IMR-90 (cell line): ENCODE measurements around the gene ATG5. TPM values are rescaled to one million over a fixed set of nuclear protein-coding genes. Genes with fewer than 3 reads are reported as not detected.

ENCODE experiments used
- ATAC-seq: fragments of 200-7000 bp; cut with Tn5 transposase; 2 replicates; pipeline ENCODE4 v1.9.1; 2020; ENCODE audit warnings: low read depth, mild to moderate bottlenecking, moderate library complexity
- BruUV-seq: library from RNA; stranded (reverse); fragments of 400-500 nt; replicated peaks from 2 replicates; lab custom pipeline; 2021; lab: Mats Ljungman, UMichigan
- CTCF ChIA-PET: fragments of 300-600 bp; formaldehyde crosslinking; extraction: SDS; loops from one replicate; lab custom pipeline; 2021; ENCODE audit warnings: antibody characterized with exemption; lab: Yijun Ruan, JAX
- POLR2A ChIA-PET: fragments of 300-600 bp; sonication (Branson Sonifier 250); formaldehyde crosslinking; loops from one replicate; lab custom pipeline; 2022; ENCODE audit warnings: antibody characterized with exemption; ENCODE audit not compliant: unreplicated experiment; lab: Charles Lee
- DNase-seq: peaks from one replicate; pipeline ENCODE4 v3.0.0; 2013
- H2AFZ ChIP-seq: replicated peaks from 2 replicates; pipeline ENCODE3; 2013; ENCODE audit warnings: low read length, mild to moderate bottlenecking; ENCODE audit not compliant: poor library complexity
- H2AK5ac ChIP-seq: 2 replicates; pipeline ENCODE4 v1.6.1; 2013; ENCODE audit warnings: low read depth, low read length, inconsistent platforms
- H2AK9ac ChIP-seq: replicated peaks from 2 replicates; pipeline ENCODE3; 2013; ENCODE audit warnings: mild to moderate bottlenecking, low read depth, low read length, moderate library complexity; ENCODE audit not compliant: poor library complexity
- H2BK120ac ChIP-seq: 2 replicates; pipeline ENCODE4 v1.6.1; 2013; ENCODE audit warnings: low read depth, low read length, inconsistent platforms
- H2BK15ac ChIP-seq: 3 replicates; pipeline ENCODE4 v1.6.1; 2013; ENCODE audit warnings: low read depth, low read length, inconsistent platforms
- H2BK20ac ChIP-seq: 2 replicates; pipeline ENCODE4 v1.6.1; 2013; ENCODE audit warnings: low read depth, mild to moderate bottlenecking, inconsistent platforms, low read length, moderate library complexity
- H2BK5ac ChIP-seq: 2 replicates; pipeline ENCODE4 v1.6.1; 2013; ENCODE audit warnings: mild to moderate bottlenecking, low read depth, low read length, inconsistent platforms; ENCODE audit not compliant: poor library complexity, severe bottlenecking
- H3K14ac ChIP-seq: replicated peaks from 2 replicates; pipeline ENCODE4 v1.6.1; 2013; ENCODE audit warnings: low read depth, low read length, inconsistent platforms
- H3K18ac ChIP-seq: 2 replicates; pipeline ENCODE4 v1.6.1; 2013; ENCODE audit warnings: low read depth, low read length, control low read depth
- H3K23ac ChIP-seq: 2 replicates; pipeline ENCODE4 v1.6.1; 2013; ENCODE audit warnings: low read depth, low read length, inconsistent platforms
- H3K27ac ChIP-seq: 2 replicates; pipeline ENCODE4 v1.5.1; 2013; ENCODE audit warnings: mild to moderate bottlenecking, control low read depth, low read length; ENCODE audit not compliant: insufficient read depth
- H3K27me3 ChIP-seq: 2 replicates; pipeline ENCODE4 v1.6.1; 2013; ENCODE audit warnings: low read length; ENCODE audit not compliant: control insufficient read depth, insufficient read depth
- H3K36me3 ChIP-seq: 2 replicates; pipeline ENCODE4 v1.6.1; 2013; ENCODE audit warnings: low read length, mixed read lengths; ENCODE audit not compliant: control insufficient read depth, insufficient read depth
- H3K4ac ChIP-seq: 2 replicates; pipeline ENCODE4 v1.6.1; 2013; ENCODE audit warnings: low read depth, low read length, inconsistent platforms
- H3K4me1 ChIP-seq: 2 replicates; pipeline ENCODE4 v1.6.1; 2013; ENCODE audit warnings: low read length, mixed read lengths; ENCODE audit not compliant: control insufficient read depth, insufficient read depth
- H3K4me2 ChIP-seq: 2 replicates; pipeline ENCODE4 v1.6.1; 2013; ENCODE audit warnings: low read depth, mild to moderate bottlenecking, control low read depth, low read length, moderate library complexity
- H3K4me3 ChIP-seq: 2 replicates; pipeline ENCODE4 v1.5.1; 2013; ENCODE audit warnings: low read depth, mild to moderate bottlenecking, control low read depth, low read length, moderate library complexity; ENCODE audit not compliant: insufficient read depth
- H3K56ac ChIP-seq: 2 replicates; pipeline ENCODE4 v1.6.1; 2013; ENCODE audit warnings: low read length, inconsistent platforms; ENCODE audit not compliant: insufficient read depth; ENCODE audit errors: extremely low read depth
- H3K79me1 ChIP-seq, 2 experiments: 2 replicates each; pipeline ENCODE4 v1.6.1; 2013; ENCODE audit warnings: low read length in 2 of 2, inconsistent platforms in 1 of 2, low read depth in 1 of 2
- H3K9ac ChIP-seq: 2 replicates; pipeline ENCODE4 v1.6.1; 2013; ENCODE audit warnings: low read depth, low read length, control low read depth
- H3K9me1 ChIP-seq: 2 replicates; pipeline ENCODE4 v1.6.1; 2013; ENCODE audit warnings: low read length, inconsistent platforms; ENCODE audit not compliant: insufficient read depth
- H3K9me3 ChIP-seq: 2 replicates; pipeline ENCODE4 v1.6.1; 2013; ENCODE audit warnings: low read length; ENCODE audit not compliant: control insufficient read depth, insufficient read depth
- H4K20me1 ChIP-seq: 2 replicates; pipeline ENCODE4 v1.6.1; 2013; ENCODE audit warnings: low read length, inconsistent platforms; ENCODE audit not compliant: insufficient read depth
- H4K5ac ChIP-seq: 2 replicates; pipeline ENCODE4 v1.6.1; 2013; ENCODE audit warnings: mild to moderate bottlenecking, low read depth, low read length, control low read depth
- H4K8ac ChIP-seq, 2 experiments: 2 replicates each; pipeline ENCODE4 v1.6.1; 2013; ENCODE audit warnings: low read depth in 2 of 2, low read length in 2 of 2, control low read depth in 1 of 2, inconsistent platforms in 1 of 2
- H4K91ac ChIP-seq: 2 replicates; pipeline ENCODE4 v1.6.1; 2013; ENCODE audit warnings: low read depth, low read length, inconsistent platforms; ENCODE audit not compliant: insufficient read depth
- CHD1 ChIP-seq: IDR thresholded peaks from 2 replicates; pipeline ENCODE4 v1.6.1; 2012; ENCODE audit warnings: low read depth, low read length, improper control_type of control experiment
- MAFK ChIP-seq: IDR thresholded peaks from 2 replicates; pipeline ENCODE4 v1.6.1; 2012; ENCODE audit warnings: low read depth, low read length, improper control_type of control experiment
- MAZ ChIP-seq: IDR thresholded peaks from 2 replicates; pipeline ENCODE4 v1.6.1; 2012; ENCODE audit warnings: low read depth, mild to moderate bottlenecking, low read length, improper control_type of control experiment, moderate library complexity, borderline replicate concordance
- RAD21 ChIP-seq: IDR thresholded peaks from 2 replicates; pipeline ENCODE4 v1.6.1; 2012; ENCODE audit warnings: low read length, improper control_type of control experiment
- RCOR1 ChIP-seq: IDR thresholded peaks from 2 replicates; pipeline ENCODE4 v1.6.1; 2012; ENCODE audit warnings: mild to moderate bottlenecking, low read length, improper control_type of control experiment; ENCODE audit not compliant: insufficient replicate concordance
- RFX5 ChIP-seq: IDR thresholded peaks from 2 replicates; pipeline ENCODE4 v1.8.0; 2012; ENCODE audit warnings: low read depth, mild to moderate bottlenecking, low read length, moderate library complexity
- WGBS, 2 experiments: methylation state at CpG; one replicate each; pipeline versions ENCODE4 v1.1.5 to v1.1.7; 2013; ENCODE audit warnings: missing lambda C conversion rate in 2 of 2; ENCODE audit not compliant: insufficient read length in 1 of 2; ENCODE audit errors: extremely low coverage in 2 of 2; 5-methylcytosine and 5-hydroxymethylcytosine counted together
- dilution Hi-C: fragments of 300-500 bp; cut with HindIII; formaldehyde crosslinking; loops from one replicate; pipeline ENCODE4 v1.14.3; 2018; ENCODE audit warnings: low sequenced_read_pairs; ENCODE audit not compliant: unreplicated experiment
- in situ Hi-C: fragments of 300-500 bp; cut with MboI; formaldehyde crosslinking; loops from 3 replicates; pipeline ENCODE4 v1.14.3; 2019; ENCODE audit warnings: low sequenced_read_pairs, inconsistent platforms, mixed read lengths
- intact Hi-C: fragments of 100-400 bp; cut with micrococcal nuclease; formaldehyde crosslinking; loops from 2 replicates; pipeline ENCODE4 v1.10.0; 2022
- polyA plus RNA-seq, 3 experiments: library from polyadenylated mRNA; depleted of rRNA; stranded (reverse); fragments of >200 nt; gene quantifications; 2 replicates each; pipeline ENCODE4 v1.2.3, GENCODE V29; 2012; ENCODE audit warnings: low replicate concordance in 1 of 3
- total RNA-seq: library from RNA; depleted of rRNA; stranded (reverse); fragments of >200 nt; gene quantifications from 2 replicates; pipeline ENCODE4 v1.2.3, GENCODE V29; 2012
- TF ChIP-seq, protein P1 (sequence below): fragments of 150-350 bp; IDR thresholded peaks from 2 replicates; pipeline ENCODE4 v1.6.1; 2016; ENCODE audit warnings: low read depth, mild to moderate bottlenecking, low read length, moderate library complexity, borderline replicate concordance

ATG5 gene
- total and polyA plus RNA-seq, 2 of the 4 experiments (the other 2 are of a cell fraction), result 13.5 to 28.0 TPM

DNA sequence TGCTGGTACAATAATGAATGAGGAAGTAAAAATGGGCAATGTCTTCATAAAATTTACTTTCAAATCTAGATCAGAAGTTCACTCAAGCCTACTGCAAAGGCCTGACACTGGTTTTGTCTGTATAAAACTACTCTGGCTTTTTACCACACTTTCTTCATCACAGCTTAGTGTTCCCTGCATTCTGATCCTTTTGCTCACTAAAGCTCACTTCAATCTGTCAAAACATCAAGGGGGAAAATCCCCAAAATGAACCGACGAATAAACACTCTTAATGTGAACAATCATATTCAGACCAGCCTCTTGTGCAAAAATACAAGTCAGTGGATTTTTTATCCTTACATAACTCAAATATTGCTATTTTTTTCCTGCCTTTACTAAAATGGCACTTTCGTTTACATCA is 140.9 kb downstream of the ATG5 start:
- H2BK15ac ChIP-seq, result no peak overlapping the region
- peaks cover 0 to 8% of the 10 kb centered on the region in 2 experiments; a peak in 1 of 4 replicates for H3K79me1 ChIP-seq
- H3K9me1 ChIP-seq, result peaks cover 5% of the 10 kb centered on the region
- H3K9ac ChIP-seq, result no peak overlapping the region
- WGBS, 2 experiments, result no CpG with 5 or more reads among the region's 3 CpGs
- no peak overlapping the region for H3K23ac ChIP-seq
- no peaks in the 10 kb centered on the region for H3K9me3 ChIP-seq
- no peak overlapping the region for H3K14ac ChIP-seq
- in situ Hi-C loops, result no loop called here
- TF ChIP-seq, protein P1, sequence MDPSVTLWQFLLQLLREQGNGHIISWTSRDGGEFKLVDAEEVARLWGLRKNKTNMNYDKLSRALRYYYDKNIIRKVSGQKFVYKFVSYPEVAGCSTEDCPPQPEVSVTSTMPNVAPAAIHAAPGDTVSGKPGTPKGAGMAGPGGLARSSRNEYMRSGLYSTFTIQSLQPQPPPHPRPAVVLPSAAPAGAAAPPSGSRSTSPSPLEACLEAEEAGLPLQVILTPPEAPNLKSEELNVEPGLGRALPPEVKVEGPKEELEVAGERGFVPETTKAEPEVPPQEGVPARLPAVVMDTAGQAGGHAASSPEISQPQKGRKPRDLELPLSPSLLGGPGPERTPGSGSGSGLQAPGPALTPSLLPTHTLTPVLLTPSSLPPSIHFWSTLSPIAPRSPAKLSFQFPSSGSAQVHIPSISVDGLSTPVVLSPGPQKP, result no peak
- no peak for TF ChIP-seq MAFK
- TF ChIP-seq RFX5, result no peak
- TF ChIP-seq CHD1, result no peak
- no peak for TF ChIP-seq RCOR1
- no peak for TF ChIP-seq MAZ
- TF ChIP-seq RAD21, result no peak
- H2BK20ac ChIP-seq, result 0 out of 2 replicates have a peak overlapping the region, but pooled peaks have one; percentile 8
- dilution Hi-C loops, result no loop called here
- H3K18ac ChIP-seq, result no peak overlapping the region
- H2BK120ac ChIP-seq, result no peak overlapping the region
- no peak overlapping the region for H3K4ac ChIP-seq
- no peaks in the 10 kb centered on the region for H4K20me1 ChIP-seq
- H3K4me1 ChIP-seq, result peaks cover 9% of the 10 kb centered on the region
- no peak overlapping the region for H2AFZ ChIP-seq
- H3K27me3 ChIP-seq, result no peaks in the 10 kb centered on the region
- no peak overlapping the region for H2AK9ac ChIP-seq
- BruUV-seq, result no TSS peak
- H3K56ac ChIP-seq, result no peak overlapping the region
- ATAC-seq, result no peak
- intact Hi-C loops, result no loop called here
- H3K27ac ChIP-seq, result no peak overlapping the region
- H2BK5ac ChIP-seq, result peak overlapping the region; percentile 51
- DNase-seq, result peak; percentile 48
- H2AK5ac ChIP-seq, result no peak overlapping the region
- H3K4me3 ChIP-seq, result no peak overlapping the region
- POLR2A ChIA-PET, result no interaction called here
- CTCF ChIA-PET, result no interaction called here
- H4K91ac ChIP-seq, result no peak overlapping the region
- no peak overlapping the region for H4K5ac ChIP-seq
- no peak overlapping the region for H4K8ac ChIP-seq
- no peak overlapping the region for H3K4me2 ChIP-seq
- H3K36me3 ChIP-seq, result peaks cover 5% of the 10 kb centered on the region
